ENCODE measurements around the gene COL5A2. TPM values are rescaled to one million over a fixed set of nuclear protein-coding genes. Genes with fewer than 3 reads are reported as not detected.

COL5A2 gene
- total RNA-seq, 1 donor from 2014 or later: 6.8 TPM

DNA sequence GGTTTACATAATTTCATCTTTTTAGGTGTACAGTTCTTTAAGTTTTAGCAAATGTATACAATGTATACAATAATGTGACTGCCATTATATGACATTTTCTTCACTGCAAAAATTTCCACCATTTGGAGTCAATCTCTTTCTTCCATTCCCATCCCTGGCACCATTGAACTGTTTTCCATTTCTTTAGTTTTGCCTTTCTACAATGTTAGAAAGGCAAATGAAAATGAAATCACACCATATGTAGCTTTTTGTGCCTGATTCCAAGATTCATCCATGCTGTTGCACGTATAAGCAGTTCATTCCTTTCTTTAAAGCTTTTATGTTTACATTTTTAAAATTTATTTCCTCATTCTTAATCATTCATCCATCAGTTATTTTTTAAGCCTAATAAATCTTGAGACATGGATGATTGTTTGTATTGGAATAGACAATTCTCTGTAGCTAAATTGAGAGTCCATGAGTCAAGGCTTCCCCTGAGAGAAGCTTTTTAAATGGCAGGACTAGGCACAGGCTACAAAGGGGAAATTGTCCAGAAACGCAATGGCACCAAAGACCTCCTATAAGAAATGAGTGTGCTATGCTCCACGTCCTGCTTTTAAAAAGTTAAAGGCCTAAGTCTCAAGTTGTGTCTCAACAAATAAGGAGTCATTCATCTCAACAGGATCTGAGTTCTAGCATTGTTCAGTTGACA is 8.7 kb upstream of the COL5A2 start:
- intact Hi-C loops (cut with DNase I): no loop called here

DNA sequence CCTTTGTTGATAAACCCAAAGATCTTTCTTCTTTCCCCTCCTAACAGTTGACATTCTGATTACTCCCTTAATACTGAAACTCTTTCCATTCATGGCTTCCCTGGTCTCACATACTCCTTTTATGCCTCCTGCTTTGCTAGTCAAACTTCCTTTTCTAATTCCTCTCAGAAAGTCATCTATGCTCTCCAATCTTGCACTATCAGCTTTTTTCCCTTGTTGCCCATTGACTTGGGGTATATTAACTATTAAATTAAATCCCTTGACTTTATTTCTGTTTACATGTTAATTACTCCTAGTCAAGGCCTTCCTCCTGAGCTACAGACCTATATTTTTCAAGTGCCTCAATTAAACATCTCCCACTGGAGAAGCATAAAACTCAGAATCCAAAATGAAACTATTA is 3.6 kb upstream of the COL5A2 start:
- DNase-seq (no peak), ATAC-seq (ENCODE audit: poor library complexity) (no peak)
- intact Hi-C loops (cut with DNase I): no loop called here

More for the DNA sequence above, 8.7 kb upstream of the COL5A2 start:
- DNase-seq: no peak
- ATAC-seq (ENCODE audit: poor library complexity): no peak

DNA sequence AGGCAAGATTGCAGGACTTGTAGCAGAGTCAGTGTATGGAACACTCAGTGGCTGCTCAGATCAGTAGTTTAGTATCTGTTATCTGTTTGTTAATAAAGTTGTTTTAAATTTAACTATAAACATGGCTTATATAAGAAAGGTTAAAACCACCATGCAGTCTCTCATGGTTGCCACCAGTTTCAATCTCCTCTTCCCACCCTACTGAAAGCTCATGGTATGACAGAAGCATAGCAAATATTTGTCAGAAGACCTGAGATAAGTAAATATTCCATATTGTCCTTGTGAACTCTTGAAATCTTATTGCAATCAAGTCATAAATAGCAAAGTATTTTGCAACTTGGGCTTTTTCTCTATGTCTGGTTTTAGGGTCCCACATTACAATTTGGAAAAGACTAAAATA is 2.1 kb upstream of the COL5A2 start:
- intact Hi-C loops (cut with DNase I): no loop called here
- no peak for ATAC-seq (ENCODE audit: poor library complexity)
- DNase-seq: no peak

DNA sequence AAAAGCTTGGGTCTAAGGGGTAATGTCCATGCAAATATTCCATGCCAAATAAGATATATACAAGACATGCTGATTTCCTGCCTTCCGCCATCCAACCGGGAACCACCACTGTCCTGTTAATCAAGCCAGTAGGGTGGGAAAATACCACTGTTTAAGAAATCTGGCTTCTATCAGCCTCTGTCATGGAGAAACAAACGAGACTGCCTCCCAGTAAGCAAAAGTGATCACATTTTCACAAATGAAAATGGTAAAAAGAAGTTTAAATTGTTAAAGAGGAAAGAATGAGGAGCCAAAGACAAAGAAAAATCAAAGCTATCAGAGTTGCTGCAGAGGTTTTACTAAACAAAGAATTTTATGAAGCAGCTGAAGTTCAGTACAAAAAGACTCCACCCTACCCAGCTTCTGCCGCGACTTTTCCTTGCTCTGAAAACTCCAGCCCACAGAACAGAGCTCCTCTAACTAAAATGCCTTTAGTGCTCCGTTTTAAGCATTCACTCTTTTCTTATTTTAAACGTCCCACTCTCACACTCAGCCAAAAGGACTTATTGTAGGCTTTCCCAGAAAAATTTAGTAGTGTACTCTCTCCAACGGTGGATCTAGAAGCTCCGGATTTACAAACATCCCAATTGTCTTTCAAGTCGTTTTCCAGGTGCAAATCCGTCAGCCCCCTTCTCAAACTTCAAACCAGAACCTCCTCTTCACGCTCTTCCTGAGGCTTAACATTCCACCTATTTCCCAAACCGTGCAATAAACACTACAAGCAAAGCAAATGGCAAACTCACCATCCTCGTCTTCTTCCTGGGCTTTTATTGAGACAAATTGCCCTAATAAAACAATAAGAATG is 613 bp downstream of the COL5A2 start:
- intact Hi-C loops (cut with DNase I): no loop called here
- ATAC-seq (ENCODE audit: poor library complexity) (peak; percentile 79), DNase-seq (peak; percentile 42)

DNA sequence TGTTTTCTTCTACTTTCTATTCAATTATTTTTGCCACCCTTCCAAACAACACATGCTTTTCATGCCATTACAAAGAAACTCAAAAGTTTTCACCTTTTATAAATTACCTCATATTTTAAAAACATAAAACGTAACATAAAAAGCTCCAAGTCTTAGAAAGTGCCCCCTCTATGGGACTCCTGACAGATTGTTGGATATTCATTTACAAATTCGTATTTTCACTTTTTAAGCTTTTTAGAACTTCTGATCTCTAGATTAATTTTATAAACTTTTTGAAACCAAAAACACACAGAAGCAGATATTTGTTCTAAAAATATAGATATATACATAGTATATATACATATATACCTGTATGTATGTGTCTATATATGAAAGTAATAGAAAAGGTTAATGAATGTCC is 1.5 kb downstream of the COL5A2 start:
- ATAC-seq (ENCODE audit: poor library complexity): no peak
- intact Hi-C loops (cut with DNase I): no loop called here
- no peak for DNase-seq

DNA sequence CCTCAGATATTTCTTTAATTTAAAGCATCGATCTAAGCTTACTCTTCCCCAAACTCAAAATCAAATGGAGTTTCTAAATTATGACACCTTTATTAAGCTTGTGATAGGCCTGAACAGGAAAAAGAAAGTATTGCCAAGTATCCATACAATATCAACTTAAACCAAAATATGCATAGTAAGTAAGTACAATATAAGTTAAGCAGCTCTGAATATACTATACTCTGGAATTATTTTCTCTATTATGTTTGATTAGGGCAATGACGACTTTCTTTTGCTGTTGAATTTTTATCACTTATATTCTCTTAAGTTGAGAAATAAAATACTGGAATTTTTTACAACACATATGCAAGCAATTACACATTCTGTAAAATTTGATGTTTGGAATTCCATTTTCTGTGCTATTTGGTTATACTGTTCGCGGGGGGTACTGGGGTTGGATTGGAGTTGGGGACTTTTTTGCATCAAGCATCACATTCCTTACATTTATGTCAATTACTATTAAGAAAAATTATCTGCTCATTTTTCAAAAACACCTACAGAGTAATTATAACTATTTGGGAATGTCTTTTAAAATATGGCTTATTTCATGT is 2.2 kb downstream of the COL5A2 start:
- DNase-seq: no peak

DNA sequence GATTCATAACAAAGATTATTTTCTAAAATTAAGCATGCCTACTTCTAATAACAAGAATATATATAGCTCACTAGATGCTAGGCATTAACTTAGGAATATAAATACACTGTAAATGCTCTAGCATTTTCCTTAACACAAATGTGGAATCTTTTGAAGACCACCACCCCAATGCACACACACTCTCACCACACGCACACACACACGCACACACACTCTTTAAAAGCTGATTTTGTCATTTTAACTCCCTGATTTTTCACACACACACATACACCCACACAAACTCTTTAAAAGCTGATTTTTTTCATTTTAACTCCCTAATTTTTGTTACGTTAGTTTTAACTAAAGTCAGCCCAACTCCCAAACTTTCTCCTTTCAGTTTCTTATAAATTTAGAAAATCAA is 3.0 kb downstream of the COL5A2 start:
- ATAC-seq (ENCODE audit: poor library complexity) (no peak), DNase-seq (no peak)
- intact Hi-C loops (cut with DNase I): no loop called here

More for the DNA sequence above, 2.2 kb downstream of the COL5A2 start:
- no peak for ATAC-seq (ENCODE audit: poor library complexity)
- intact Hi-C loops (cut with DNase I): no loop called here

DNA sequence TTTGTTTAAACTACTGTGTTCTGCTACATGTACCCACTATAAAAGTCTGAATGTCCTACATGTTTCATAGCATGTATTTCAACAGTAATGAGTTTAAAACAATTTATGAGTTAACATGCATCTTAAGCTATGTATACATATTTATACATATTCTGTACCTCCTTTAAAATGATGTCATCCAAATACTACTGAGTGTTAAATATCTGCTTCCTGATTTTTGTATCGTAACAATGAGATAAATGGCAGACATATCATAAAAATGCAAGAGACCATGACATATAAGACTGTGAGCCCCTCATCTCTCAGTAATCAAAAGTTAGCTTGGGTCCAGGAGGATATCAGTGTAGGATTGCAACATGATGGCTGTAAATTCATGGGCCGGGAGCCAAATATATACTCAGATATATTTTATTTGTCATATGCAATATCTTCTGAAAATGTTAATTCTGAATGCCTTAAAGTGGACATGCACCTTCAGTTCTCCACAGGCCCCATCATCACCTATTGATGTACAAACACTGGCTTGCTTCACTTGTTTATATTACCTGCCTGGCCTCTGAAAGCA is 3.6 kb downstream of the COL5A2 start:
- no peak for DNase-seq
- intact Hi-C loops (cut with DNase I): no loop called here
- no peak for ATAC-seq (ENCODE audit: poor library complexity)

DNA sequence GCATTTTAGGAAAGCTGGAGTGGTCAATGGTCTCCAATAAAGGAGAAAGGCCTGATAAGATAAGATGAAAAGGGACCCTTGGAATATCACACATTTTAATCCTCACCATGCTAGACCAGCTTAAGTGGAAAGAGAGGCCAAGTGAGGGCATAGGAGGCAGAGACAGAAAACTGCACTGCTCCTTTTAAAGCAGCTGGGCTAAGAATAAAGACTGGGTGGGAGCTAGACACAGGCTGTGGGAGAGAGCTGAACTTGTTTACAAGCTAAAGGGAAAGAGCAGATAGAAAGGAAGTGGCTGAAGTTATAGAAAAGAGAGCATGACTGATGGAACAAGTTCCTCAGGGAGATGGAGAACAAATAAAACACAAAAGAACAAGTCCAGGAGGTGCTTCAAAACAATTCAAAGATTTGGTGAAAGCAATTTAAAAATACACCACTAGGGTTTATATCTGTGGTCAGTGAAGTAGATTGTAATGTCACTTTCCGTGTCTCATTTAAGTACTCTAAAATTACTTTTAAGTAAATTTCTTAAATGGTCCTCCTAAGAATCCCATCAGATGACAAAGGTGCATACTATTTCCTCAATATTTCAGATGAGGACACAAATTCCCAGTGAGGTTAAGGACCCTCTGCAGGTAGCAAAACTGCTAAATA is 7.5 kb downstream of the COL5A2 start:
- ATAC-seq (ENCODE audit: poor library complexity) (no peak), DNase-seq (no peak)
- intact Hi-C loops (cut with DNase I): no loop called here

DNA sequence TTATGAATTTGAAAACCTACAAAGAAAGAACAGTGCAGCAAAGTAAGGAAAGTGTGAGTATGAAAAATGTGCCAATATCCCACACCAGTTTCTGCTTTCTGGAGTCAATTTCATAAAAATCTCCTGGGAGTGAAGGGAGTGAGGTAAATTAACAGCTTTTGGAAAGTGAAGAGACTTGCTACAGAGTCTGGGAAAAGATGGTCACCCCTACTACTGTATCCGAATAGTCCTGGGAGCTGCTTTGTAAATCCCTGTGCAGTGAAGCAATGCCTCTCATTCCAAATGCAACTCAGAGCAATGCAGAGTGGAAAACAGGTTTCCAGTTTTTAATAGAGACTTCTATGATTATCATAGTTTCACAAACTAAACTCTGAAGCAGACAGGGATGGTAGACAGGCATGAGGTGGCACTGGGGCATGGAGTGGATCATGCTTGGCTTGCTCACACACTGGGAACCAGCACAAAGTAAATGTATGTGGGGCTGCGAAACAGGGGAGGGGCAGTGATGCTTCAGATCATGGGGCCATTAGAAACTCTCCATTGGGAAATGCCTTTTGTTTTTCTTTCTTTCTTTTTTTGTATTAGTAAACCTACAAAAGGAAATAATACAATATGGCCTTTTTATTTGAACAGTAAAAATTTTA is 10.6 kb downstream of the COL5A2 start:
- intact Hi-C loops (cut with DNase I): no loop called here
- no peak for DNase-seq
- peak; percentile 63 for ATAC-seq (ENCODE audit: poor library complexity)

DNA sequence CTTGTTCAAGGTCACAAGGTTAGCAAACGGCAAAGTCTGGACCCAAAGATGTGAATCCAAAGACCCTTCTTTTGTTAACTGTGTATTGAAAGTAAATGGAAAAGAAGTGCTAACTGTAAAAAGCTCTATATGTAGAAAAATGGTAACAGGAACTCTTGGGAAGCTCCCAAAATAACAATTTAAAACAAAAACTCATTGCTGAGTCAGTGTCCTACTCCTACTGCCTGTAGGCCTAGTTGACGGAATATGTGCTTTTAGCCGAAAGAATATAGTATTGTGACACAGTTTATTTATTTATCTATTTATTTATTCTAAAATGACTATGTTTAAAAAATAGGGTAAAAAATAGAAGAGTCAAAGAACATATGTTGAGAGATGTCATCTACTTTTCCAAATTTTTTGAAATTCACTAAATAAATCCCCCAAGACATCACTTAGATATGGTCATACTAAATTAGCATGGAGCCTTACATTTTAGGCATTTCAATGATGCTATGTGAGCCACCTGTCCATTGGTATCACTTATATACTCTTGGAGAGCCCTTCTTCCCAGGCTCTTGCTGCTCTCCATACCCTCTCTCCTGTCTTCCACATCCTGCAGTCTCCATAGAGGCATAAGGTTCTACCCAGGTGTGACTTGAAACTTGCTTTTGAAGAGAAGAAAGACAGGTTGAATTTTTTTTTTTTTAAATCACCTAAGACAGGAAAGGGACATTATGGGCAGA is 13.7 kb downstream of the COL5A2 start:
- DNase-seq (no peak), ATAC-seq (ENCODE audit: poor library complexity) (no peak)
- intact Hi-C loops (cut with DNase I): no loop called here

DNA sequence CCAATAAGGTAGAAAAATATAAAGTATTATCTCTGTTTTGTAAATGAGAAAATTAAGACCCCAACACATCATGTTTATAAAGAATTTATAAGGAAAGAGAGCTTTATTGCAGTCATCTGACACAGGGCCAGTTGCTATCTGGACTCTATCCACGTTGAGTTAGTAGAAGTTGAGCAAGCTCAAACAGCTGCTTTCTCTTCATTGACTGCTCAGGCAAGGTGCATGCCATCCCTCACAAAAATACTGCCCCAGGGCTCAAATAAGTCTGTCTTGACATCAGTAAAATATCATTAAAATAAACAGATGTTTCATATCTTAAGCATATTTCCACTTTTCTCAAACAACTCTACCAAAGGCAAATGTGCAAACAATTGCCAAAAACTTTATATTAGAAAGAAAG is 14.8 kb downstream of the COL5A2 start:
- ATAC-seq (ENCODE audit: poor library complexity): peak; percentile 77
- intact Hi-C loops (cut with DNase I): no loop called here
- no peak for DNase-seq

DNA sequence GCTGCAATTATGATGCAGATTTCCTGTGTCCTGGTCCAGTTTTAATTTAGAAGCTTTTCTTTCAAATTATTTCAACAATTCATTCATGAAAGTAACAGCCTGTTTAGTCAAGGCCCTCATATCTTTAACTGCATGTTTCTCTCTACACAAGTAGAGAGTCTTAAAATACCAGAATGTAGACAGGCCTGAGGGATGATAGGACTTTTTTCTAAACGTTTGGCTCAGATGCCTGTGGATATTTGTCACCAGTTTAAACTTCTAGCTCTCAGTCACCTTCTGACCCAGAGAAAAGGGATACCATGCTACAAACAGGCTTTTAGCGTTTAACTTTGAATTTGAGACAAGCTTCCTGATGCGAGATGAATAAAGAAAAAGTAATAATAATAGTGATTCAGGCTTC is 15.7 kb downstream of the COL5A2 start:
- no peak for DNase-seq

DNA sequence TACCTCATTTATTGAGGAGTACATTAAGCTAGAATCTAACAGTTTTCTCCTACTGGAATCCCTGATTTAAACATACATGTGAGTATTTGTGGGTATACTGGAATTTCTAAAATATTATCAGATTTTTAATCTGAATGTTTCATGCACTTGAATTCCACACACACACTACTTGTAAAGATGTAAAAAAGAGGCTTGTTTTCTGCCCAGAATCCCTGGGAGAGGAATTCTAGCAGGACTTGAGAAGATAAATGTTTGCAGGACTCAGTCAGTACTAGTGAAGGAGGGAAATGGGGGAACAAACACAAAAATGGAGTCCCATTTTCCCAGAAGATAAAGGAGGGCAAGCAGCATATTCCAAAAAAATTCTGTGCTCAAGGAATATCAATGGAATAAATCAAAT is 17.0 kb downstream of the COL5A2 start:
- DNase-seq (no peak), ATAC-seq (ENCODE audit: poor library complexity) (no peak)
- intact Hi-C loops (cut with DNase I): no loop called here

More for the DNA sequence above, 15.7 kb downstream of the COL5A2 start:
- ATAC-seq (ENCODE audit: poor library complexity): peak; percentile 40
- intact Hi-C loops (cut with DNase I): no loop called here

DNA sequence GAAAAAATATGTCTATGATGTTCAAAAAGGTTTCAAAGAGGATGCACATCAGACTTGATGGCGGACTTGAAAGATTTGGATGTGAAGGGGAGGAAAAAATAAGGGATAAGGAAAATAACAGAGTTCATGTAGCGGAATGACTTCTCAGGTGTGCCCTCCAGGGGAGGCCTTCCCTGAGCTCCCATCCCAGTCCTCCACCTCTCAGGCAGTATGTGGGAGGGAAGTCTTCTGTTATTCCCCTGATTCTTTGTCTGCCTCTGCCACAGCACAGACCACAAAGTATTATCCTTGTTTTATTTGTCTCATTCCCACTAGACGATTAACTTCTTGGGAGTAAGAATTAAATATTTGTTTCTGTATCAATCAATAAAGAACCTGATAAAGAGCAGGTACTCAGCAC is 17.7 kb downstream of the COL5A2 start:
- intact Hi-C loops (cut with DNase I): no loop called here
- no peak for DNase-seq
- no peak for ATAC-seq (ENCODE audit: poor library complexity)

DNA sequence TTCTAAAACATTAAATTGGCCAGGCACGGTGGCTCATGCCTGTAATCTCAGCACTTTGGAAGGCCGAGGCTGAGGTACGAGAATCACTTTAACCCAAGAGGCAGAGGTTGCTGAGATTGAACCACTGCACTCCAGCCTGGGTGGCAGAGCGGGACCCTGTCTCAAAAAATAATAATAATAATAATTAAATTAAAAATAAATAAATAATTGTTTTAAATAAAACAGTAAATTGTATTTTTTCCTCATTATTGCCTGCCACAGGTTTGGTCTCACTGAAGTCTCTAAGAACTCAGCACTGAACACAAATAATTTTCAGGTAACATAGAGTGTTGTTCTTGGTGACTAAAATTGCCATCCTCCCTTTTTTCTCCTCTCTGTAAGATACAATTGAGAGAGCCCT is 19.8 kb downstream of the COL5A2 start:
- no peak for DNase-seq
- no peak for ATAC-seq (ENCODE audit: poor library complexity)
- intact Hi-C loops (cut with DNase I): no loop called here

DNA sequence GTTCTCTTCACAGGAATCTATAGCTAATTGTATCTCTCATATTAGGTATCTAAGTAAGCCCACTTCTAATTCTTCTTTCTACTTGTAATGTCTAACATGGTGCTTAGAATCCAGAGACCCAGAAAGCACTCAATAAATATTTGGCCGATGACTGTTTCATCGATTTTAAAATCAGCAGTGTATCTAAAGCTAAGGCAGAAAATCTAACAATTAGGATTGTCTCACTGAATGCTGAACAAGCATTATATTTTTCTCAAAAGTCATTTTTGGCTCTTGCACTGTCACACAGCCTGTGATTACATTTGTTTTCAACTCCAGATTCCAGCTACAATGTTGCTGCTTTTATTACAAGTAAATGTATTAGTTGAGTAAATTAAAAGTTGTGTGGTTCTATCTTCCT is 20.3 kb downstream of the COL5A2 start:
- DNase-seq (no peak), ATAC-seq (ENCODE audit: poor library complexity) (no peak)
- intact Hi-C loops (cut with DNase I): no loop called here

DNA sequence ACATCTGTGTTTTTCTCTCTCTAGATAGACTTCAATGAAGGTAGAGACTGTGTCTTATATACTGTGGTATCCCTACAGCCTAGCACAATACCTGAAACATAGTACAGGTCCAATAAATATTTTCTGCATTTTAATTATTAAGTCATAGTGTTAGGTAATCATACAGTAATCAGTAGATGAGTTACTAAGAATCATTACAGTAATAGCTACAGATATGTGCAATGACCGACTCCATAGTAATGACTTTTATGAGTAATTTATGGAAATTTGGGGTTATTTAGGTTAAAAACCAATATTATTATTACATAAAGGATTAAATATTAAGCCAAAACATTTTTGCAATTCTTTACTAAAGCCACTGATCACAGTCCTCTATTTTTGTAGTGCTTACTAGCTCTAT is 21.6 kb downstream of the COL5A2 start:
- ATAC-seq (ENCODE audit: poor library complexity): no peak
- DNase-seq: no peak
- intact Hi-C loops (cut with DNase I): no loop called here
